ENCODE results near the gene TEAD2.

TEAD2 gene

DNA sequence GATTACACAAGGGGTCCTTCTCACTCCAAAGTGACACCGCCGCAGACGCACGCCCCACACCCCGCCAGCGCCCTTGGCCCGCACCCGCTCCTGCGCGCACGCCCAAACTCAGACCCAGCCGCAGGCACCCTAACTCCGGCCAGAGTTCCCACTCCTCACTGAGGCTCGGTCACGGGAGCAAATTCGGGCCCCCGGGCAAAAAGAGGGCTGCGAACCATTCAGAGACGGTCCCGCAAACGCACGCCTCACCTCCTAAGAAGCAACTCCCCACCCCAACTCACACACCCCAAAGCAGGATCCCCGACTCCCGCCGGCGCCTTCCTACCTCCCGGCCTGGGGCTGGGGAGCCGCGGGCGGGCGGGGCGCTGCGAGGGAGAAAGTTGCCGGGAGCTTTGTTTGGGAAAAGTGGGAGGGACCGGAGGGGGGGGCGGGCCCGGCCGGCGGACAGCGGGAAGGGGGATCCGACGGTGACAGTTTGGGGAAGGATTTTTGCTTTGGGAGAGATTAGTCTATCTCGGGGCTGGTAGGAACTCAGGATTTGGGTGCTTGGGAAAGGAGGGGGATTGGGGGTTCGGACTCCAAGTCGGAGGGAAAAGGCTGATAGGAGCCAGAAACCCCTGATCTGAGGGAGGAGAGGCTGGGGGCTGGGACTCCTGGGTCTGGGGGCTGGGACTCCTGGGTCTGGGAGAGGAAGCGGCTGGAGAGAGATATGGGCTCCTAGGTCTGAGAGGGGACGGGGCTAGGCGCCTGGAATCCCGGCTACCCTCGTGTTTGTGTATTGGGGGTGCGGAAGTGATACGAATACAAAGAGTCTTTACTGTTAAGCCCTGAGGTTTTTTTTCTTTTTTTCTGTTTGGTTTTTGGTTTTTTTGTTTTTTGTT lies at the start of gene TEAD2:
Gene TEAD2, minus strand, starts transcription at position 369 of the 881 bp plus-strand sequence. CDS start 2,341 bp downstream, outside the sequence.
- DNase-seq (ENCODE audit: low read depth in 3 of 3) = no peak

- DNase-seq (ENCODE audit: low read depth in 3 of 3) = no peak
Observed at GRCh38 chr19:49411681-49412326, 49.6 kb upstream of the TEAD2 start.

- DNase-seq (ENCODE audit: low read depth in 3 of 3) = no peak
Observed at GRCh38 chr19:49409441-49410029, 47.3 kb upstream of the TEAD2 start.

DNA sequence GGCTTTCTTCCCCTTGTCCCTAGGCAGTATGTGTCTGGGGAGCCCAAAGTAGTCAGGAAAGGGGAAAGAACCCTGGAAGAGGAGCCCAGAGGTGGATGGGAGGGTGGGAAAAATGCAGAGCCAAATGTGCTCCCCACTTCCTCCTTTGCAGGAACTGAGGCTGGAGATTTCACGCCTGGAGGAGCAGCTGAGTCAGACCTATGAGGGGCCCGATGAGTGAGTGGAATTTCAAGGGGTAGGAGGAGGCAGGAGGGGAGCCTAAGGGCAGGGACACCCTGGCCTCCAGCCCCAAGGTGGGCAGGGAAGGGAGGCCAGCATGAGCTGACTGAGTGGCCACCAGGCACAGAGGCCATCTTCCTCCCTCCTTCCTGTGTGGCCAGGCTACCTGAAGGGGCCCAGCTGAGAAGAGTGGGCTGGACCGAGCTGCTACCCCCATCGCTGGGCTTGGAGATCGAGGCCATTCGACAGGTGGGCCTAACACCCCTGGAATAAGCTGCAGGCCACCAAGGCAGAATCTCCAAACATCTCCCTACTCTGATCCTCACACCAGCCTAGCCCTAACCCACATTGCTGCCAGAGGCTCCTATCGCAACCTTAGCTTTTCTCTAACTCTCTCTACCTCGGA lies 46.7 kb upstream of the TEAD2 start:
- DNase-seq (ENCODE audit: low read depth in 3 of 3) = no peak

- DNase-seq (ENCODE audit: low read depth in 3 of 3) = no peak
Observed at GRCh38 chr19:49407482-49408015, 45.3 kb upstream of the TEAD2 start.

DNA sequence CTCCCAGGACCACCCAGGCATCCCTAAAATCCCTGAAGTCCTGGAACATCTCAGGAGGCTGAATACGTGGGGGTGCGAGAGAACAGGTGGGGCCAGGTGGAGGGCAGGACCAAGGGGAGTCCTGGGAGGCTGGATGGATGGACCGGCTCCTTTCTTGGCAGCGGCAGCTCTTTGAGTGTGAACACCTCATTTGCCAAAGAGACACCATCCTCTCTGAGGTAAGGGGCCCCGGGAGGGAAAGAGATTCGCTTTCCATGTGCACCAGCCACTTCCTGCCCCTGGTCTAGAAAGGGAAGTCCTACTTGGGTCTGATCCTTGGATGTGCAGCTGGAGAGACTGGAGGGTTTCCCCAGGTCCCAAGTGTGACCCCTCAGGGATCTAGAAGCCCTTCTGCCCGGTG lies 44.9 kb upstream of the TEAD2 start:
- no peak for DNase-seq (ENCODE audit: low read depth in 3 of 3)

DNA sequence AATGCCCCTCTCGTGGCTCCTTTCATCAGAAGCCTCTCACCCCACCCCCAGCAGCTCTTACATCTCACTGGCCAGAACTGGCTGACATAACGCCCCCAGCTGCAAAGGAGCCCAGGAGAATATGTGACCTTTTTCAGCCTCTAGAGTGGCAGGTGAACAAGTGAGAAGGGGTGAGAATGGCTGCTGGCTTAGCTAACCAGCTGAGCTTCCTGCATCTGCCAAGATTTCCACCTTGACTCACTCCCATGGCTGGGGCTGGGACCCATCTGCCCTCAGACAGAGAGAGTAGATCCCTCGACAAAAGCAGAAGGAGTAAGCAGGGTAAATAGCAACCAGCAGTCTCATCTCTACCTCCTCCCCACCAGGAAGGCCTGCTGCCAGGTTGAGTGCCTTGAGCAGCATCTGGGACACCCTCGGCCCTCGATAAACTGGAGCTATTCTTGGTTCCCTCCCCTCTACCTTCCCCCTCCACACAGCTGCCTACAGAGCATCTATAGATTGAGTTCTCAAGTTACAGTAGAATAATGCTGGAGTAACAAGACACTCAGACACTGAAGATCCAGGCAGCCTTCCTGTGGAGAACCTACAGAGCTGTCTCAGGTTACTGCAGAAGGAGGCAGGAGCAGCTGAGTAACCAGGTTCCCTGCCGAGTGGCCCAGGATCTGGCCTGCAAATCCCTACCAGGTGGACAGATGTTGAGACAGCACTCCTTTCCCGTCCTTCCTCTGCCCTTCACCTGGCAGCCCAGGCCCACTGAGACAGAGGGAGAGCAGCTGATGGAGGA lies 41.4 kb upstream of the TEAD2 start:
- no peak for DNase-seq (ENCODE audit: low read depth in 3 of 3)

GRCh38 chr19:49400029-49400428 lies 37.8 kb upstream of the TEAD2 start:
- no peak for DNase-seq (ENCODE audit: low read depth in 3 of 3)

DNA sequence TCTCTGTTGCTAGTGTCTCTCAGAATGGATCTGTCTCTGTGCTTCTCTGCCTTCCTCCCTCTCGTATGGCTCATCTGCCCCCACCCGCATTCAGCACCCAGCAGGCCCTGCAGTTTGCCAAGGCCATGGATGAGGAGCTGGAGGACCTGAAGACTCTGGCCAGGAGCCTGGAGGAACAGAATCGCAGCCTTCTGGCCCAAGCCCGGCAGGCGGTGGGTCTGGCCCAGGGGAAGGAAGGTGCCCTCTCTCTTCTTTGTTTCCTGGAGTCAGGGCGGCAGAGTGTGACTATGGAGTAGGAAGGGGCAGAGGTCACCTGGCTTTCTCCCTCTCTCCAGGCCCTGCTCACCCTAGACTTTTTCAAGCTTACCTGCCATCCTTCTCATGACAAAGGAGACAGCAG lies 36.7 kb upstream of the TEAD2 start:
- no peak for DNase-seq (ENCODE audit: low read depth in 3 of 3)

GRCh38 chr19:49398001-49398615 lies 35.9 kb upstream of the TEAD2 start:
- DNase-seq (ENCODE audit: low read depth in 3 of 3) = no peak

DNA sequence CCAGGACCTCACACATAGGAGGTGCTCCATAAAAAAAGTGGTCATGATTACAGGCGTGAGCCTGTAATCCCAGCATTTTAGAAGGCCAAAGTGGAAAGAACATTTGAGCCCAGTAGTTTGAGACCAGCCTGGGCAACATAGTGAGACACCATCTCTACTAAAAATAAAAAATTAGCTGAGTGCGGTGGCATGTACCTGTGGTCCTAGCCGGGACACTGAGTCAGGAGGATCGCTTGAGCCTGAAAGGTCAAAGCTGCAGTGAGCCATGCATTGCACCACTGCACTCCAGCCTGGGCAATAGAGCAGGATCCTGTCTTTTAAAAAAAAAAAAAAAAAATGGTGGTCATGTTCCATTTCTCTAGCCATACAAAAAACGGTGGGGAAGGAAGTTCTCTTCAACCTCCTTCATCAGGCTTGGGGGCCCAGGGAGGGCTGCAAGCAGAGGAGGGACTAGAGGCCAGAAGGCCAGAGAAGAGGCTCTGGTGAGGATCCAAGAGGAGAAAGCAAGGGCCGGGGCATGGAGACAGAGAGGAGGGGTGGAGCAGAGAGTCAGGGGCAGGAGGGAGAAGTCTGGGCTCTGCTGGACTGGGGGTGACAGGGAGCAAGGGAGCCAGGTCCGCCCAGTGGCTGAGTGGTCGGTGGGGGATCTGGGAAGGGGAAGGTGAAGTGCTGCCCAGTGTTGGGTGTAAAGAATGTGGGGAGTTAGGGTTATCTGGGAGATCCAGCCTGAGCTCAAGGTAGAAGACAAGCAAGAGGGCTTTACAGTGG lies 34.7 kb upstream of the TEAD2 start:
- no peak for DNase-seq (ENCODE audit: low read depth in 3 of 3)

- no peak for DNase-seq (ENCODE audit: low read depth in 3 of 3)
Observed at GRCh38 chr19:49395581-49396407, 33.6 kb upstream of the TEAD2 start.

- DNase-seq (ENCODE audit: low read depth in 3 of 3) = no peak
Observed at GRCh38 chr19:49393881-49394280, 31.7 kb upstream of the TEAD2 start.

DNA sequence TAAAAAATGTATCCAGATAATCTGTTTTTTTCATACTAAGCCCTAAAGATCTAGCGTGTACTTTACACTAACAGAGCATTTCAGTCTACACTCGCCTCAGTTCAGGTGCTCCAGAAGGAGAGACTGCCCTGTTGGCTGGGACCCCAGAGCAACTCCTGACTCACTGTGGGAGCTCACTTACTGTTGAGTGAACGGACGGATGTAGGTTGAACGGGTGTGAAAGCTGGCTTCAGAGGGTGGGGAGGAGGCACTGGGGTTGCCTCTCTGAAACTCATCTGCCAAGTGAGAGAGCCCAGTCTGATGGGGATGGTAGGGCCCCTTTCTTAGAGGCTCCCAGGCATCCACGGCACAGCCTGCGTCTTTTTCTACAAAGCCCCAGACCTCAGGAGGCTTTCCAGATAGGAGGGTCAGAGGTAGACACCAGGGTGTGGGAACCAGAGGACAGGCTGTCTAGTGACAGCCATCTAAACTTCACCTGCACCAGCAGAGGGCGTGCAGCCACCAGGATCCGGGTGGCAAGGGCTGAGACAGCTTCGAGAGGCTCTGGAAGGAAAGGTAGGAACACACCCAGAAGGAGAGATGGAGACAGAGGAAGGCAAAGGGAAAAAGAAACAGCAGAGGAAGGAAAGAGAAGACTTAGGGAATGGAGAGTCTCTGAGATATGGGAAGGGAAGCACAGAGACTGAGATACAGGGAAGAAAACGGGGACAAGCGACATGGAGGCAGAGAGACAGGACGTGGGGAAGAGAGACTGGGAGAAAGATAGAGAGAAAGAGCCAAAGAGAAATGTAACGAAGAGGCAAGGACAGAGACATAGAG lies 29.6 kb upstream of the TEAD2 start:
- peak; percentile 61 to 72 (median 66) for DNase-seq (ENCODE audit: low read depth in 3 of 3)

GRCh38 chr19:49390929-49391359 lies 28.7 kb upstream of the TEAD2 start:
- no peak for DNase-seq (ENCODE audit: low read depth in 3 of 3)

GRCh38 chr19:49390131-49390928 lies 28.1 kb upstream of the TEAD2 start:
- DNase-seq (ENCODE audit: low read depth in 3 of 3) = no peak

DNA sequence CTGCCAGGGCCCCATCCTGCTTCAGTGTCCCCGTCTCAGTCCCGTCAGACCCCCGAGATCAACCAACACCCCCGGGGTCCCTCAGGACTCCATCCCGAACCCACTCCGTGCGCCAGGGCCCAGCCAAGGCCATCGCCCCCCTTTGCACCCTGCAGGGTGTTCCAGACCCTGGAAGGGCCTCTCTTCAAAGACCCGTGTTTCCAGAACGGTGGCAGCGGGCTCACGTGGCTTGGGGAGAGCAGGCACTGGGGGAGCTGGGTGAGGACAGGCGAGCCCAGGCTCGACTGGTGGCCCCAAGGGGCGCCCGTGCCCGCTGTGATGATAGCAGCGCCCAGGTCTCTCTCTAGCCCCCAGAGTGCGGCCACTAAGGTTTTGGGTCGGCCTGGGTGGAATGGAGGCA lies 27.2 kb upstream of the TEAD2 start:
- DNase-seq (ENCODE audit: low read depth in 3 of 3) = no peak
